K562 (cell line): ENCODE measurements around the gene DPF1. TPM values are rescaled to one million over a fixed set of nuclear protein-coding genes. Genes with fewer than 3 reads are reported as not detected.
A peak's percentile ranks its signal among the peaks of the same experiment; 100 is the strongest.

Experiments used
- BHLHE40 ChIP-seq: IDR thresholded peaks from 2 replicates; pipeline ENCODE4 v1.6.1; 2011; ENCODE audit warnings: low read length, improper control_type of control experiment
- CEBPG ChIP-seq, 3 experiments: fragments of 200-800 bp in 1 of 3; sonication (Bioruptor generic) in 1 of 3; sonication (generic) in 1 of 3; formaldehyde crosslinking in 1 of 3; IDR thresholded peaks in 2 of 3; conservative IDR thresholded peaks in 1 of 3; 2 replicates each; pipeline versions ENCODE4 v1.6.1 to v1.8.0; 2016 to 2022; ENCODE audit warnings: missing compliant biosample characterization in 2 of 3, missing genetic modification characterization in 2 of 3, mild to moderate bottlenecking in 1 of 3, missing genetic modification reagents in 1 of 3
- CTBP1 ChIP-seq: fragments of 450-650 bp; IDR thresholded peaks from 2 replicates; pipeline ENCODE4 v1.6.1; 2016; ENCODE audit warnings: borderline replicate concordance
- E2F3 ChIP-seq: fragments of 250-450 bp; sonication (Bioruptor Pico); IDR thresholded peaks from 2 replicates; pipeline ENCODE4 v1.4.0; 2020; ENCODE audit warnings: mild to moderate bottlenecking
- ETV5 ChIP-seq: sonication (generic); formaldehyde crosslinking; IDR thresholded peaks from 2 replicates; pipeline ENCODE4 v1.4.0; 2020; ENCODE audit warnings: low read depth, mild to moderate bottlenecking, missing genetic modification reagents
- GABPB1 ChIP-seq: sonication (generic); formaldehyde crosslinking; IDR thresholded peaks from 2 replicates; pipeline ENCODE4 v1.8.0; 2022; ENCODE audit warnings: mild to moderate bottlenecking, missing genetic modification reagents
- HDAC2 ChIP-seq: fragments of 450-650 bp; IDR thresholded peaks from 2 replicates; pipeline ENCODE4 v1.6.1; 2016; ENCODE audit warnings: mild to moderate bottlenecking
- HOXB6 ChIP-seq: fragments of 250-450 bp; sonication (Bioruptor Pico); IDR thresholded peaks from 2 replicates; pipeline ENCODE4 v1.5.1; 2022; ENCODE audit warnings: mild to moderate bottlenecking, borderline replicate concordance
- NEUROD1 ChIP-seq: fragments of 150-350 bp; IDR thresholded peaks from 2 replicates; pipeline ENCODE4 v1.6.1; 2014; ENCODE audit warnings: borderline replicate concordance, low read length, low read depth; ENCODE audit not compliant: partially characterized antibody
- ZEB2 ChIP-seq: fragments of 450-650 bp; IDR thresholded peaks from 2 replicates; pipeline ENCODE4 v1.6.1; 2016
- polyA plus RNA-seq, 8 experiments: library from polyadenylated mRNA; depleted of rRNA in 4 of 8; stranded (reverse) in 5 of 8; unstranded in 3 of 8; fragments of >200 nt; fragmentation: Nextera tagmentation in 2 of 8; fragmentation: Illumina TruSeq in 1 of 8; extraction: Ambion mirVana in 2 of 8; extraction: Trizol in 1 of 8; gene quantifications; 2 replicates each; pipeline versions ENCODE4 v1.2.1 to v1.2.3, GENCODE V29; 2011 to 2014; ENCODE audit warnings: inconsistent platforms in 1 of 8, missing spikeins in 1 of 8
- total RNA-seq, 7 experiments: library from RNA; depleted of rRNA in 6 of 7; stranded (reverse); fragments of >200 nt in 6 of 7; fragmentation: Illumina TruSeq in 2 of 7; extraction: Trizol in 2 of 7; gene quantifications; 2 replicates each; pipeline versions ENCODE4 v1.2.1 to v1.2.3, GENCODE V29; 2011 to 2021; ENCODE audit warnings: low replicate concordance in 1 of 7
- TF ChIP-seq, protein P1 (sequence below): sonication (generic); formaldehyde crosslinking; IDR thresholded peaks from 2 replicates; pipeline ENCODE4 v1.8.0; 2022; ENCODE audit warnings: mild to moderate bottlenecking, missing genetic modification reagents
- TF ChIP-seq, protein P2 (sequence below): sonication (generic); formaldehyde crosslinking; IDR thresholded peaks from 2 replicates; pipeline ENCODE4 v1.8.1; 2023; ENCODE audit warnings: missing genetic modification reagents, mild to moderate bottlenecking, borderline replicate concordance
- TF ChIP-seq, protein P3 (sequence below): fragments of 450-650 bp; IDR thresholded peaks from 2 replicates; pipeline ENCODE4 v1.7.0; 2016; ENCODE audit warnings: borderline replicate concordance
- TF ChIP-seq, protein P4 (sequence below): IDR thresholded peaks from 2 replicates; pipeline ENCODE4 v1.6.1; 2011; ENCODE audit not compliant: insufficient read length; ENCODE audit errors: extremely low read depth

DPF1 gene
- total and polyA plus RNA-seq, 9 of the 15 experiments (the other 6 are each of a cell fraction or from before 2014, with no cell fraction given): 0.10 to 5.7 (median 3.1) TPM

DNA sequence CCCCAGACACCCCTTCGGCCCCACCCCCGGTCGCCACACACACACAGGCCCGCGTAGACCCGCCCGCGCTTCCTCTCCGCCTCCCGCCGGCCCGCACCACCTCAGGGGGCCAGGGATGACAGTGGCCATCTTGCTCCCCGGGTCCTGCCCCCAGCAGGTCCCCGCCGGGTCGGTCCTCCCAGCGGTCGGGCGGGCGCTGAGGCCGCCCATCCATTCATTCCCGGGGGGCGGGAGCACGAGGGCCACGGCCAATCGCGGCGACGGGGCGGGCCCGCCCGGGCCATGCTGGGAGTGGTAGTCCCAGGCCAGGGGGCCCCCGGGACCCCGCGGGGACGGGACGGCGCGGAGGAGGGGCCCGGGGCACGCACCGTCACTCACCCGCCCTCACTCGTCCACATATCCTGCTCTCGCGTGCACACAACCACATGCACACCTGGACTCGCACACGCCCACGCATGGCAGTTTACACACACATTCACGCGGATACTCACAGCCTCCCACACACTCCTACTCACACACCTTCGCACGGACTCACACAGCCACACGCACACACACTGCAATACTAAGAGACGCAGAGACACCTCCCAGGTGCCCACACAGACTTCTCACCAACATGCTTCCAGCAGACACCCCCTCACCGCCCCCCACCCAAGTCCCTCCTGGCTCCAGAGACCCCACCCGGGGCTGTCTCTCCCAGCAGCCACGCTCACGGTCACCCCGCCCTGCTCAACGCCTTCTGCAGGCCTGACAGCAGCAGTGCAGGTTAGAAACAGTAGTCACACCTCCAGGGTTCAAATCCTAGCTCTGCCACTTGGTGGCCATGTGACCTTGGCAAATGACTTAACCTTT is at the start of gene DPF1 (continued):
- TF ChIP-seq, protein P1, sequence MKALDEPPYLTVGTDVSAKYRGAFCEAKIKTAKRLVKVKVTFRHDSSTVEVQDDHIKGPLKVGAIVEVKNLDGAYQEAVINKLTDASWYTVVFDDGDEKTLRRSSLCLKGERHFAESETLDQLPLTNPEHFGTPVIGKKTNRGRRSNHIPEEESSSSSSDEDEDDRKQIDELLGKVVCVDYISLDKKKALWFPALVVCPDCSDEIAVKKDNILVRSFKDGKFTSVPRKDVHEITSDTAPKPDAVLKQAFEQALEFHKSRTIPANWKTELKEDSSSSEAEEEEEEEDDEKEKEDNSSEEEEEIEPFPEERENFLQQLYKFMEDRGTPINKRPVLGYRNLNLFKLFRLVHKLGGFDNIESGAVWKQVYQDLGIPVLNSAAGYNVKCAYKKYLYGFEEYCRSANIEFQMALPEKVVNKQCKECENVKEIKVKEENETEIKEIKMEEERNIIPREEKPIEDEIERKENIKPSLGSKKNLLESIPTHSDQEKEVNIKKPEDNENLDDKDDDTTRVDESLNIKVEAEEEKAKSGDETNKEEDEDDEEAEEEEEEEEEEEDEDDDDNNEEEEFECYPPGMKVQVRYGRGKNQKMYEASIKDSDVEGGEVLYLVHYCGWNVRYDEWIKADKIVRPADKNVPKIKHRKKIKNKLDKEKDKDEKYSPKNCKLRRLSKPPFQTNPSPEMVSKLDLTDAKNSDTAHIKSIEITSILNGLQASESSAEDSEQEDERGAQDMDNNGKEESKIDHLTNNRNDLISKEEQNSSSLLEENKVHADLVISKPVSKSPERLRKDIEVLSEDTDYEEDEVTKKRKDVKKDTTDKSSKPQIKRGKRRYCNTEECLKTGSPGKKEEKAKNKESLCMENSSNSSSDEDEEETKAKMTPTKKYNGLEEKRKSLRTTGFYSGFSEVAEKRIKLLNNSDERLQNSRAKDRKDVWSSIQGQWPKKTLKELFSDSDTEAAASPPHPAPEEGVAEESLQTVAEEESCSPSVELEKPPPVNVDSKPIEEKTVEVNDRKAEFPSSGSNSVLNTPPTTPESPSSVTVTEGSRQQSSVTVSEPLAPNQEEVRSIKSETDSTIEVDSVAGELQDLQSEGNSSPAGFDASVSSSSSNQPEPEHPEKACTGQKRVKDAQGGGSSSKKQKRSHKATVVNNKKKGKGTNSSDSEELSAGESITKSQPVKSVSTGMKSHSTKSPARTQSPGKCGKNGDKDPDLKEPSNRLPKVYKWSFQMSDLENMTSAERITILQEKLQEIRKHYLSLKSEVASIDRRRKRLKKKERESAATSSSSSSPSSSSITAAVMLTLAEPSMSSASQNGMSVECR (CRISPR knock-in tag): peak; percentile 86; the same call in 1 of the 2 replicates
- TF ChIP-seq CTBP1 (peak; percentile 64; the same call in 1 of the 2 replicates), ZEB2 (peak; percentile 90), ETV5 (peak; percentile 71), BHLHE40 (peak; percentile 58), NEUROD1 (peak; percentile 59), E2F3 (no peak), GABPB1 (CRISPR knock-in tag) (0 out of 2 replicates have a peak, but pooled peaks have one; percentile 32), HDAC2 (peak; percentile 82), HOXB6 (CRISPR knock-in tag) (no peak), CEBPG (CRISPR knock-in tag; IDR thresholded peaks at IDR 0.05) (0 out of 2 replicates have a peak, but pooled peaks have one; percentile 9), CEBPG (tag; conservative IDR thresholded peaks at IDR 0.05 in 1 of 2, IDR thresholded peaks at IDR 0.05 in 1 of 2) (no peak)
- TF ChIP-seq, protein P2, sequence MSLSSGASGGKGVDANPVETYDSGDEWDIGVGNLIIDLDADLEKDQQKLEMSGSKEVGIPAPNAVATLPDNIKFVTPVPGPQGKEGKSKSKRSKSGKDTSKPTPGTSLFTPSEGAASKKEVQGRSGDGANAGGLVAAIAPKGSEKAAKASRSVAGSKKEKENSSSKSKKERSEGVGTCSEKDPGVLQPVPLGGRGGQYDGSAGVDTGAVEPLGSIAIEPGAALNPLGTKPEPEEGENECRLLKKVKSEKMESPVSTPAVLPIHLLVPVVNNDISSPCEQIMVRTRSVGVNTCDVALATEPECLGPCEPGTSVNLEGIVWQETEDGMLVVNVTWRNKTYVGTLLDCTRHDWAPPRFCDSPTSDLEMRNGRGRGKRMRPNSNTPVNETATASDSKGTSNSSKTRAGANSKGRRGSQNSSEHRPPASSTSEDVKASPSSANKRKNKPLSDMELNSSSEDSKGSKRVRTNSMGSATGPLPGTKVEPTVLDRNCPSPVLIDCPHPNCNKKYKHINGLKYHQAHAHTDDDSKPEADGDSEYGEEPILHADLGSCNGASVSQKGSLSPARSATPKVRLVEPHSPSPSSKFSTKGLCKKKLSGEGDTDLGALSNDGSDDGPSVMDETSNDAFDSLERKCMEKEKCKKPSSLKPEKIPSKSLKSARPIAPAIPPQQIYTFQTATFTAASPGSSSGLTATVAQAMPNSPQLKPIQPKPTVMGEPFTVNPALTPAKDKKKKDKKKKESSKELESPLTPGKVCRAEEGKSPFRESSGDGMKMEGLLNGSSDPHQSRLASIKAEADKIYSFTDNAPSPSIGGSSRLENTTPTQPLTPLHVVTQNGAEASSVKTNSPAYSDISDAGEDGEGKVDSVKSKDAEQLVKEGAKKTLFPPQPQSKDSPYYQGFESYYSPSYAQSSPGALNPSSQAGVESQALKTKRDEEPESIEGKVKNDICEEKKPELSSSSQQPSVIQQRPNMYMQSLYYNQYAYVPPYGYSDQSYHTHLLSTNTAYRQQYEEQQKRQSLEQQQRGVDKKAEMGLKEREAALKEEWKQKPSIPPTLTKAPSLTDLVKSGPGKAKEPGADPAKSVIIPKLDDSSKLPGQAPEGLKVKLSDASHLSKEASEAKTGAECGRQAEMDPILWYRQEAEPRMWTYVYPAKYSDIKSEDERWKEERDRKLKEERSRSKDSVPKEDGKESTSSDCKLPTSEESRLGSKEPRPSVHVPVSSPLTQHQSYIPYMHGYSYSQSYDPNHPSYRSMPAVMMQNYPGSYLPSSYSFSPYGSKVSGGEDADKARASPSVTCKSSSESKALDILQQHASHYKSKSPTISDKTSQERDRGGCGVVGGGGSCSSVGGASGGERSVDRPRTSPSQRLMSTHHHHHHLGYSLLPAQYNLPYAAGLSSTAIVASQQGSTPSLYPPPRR: 0 out of 2 replicates have a peak, but pooled peaks have one; percentile 67
- TF ChIP-seq, protein P3, sequence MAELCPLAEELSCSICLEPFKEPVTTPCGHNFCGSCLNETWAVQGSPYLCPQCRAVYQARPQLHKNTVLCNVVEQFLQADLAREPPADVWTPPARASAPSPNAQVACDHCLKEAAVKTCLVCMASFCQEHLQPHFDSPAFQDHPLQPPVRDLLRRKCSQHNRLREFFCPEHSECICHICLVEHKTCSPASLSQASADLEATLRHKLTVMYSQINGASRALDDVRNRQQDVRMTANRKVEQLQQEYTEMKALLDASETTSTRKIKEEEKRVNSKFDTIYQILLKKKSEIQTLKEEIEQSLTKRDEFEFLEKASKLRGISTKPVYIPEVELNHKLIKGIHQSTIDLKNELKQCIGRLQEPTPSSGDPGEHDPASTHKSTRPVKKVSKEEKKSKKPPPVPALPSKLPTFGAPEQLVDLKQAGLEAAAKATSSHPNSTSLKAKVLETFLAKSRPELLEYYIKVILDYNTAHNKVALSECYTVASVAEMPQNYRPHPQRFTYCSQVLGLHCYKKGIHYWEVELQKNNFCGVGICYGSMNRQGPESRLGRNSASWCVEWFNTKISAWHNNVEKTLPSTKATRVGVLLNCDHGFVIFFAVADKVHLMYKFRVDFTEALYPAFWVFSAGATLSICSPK: no peak
- TF ChIP-seq, protein P4, sequence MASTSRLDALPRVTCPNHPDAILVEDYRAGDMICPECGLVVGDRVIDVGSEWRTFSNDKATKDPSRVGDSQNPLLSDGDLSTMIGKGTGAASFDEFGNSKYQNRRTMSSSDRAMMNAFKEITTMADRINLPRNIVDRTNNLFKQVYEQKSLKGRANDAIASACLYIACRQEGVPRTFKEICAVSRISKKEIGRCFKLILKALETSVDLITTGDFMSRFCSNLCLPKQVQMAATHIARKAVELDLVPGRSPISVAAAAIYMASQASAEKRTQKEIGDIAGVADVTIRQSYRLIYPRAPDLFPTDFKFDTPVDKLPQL: no peak
